Left forelimb (tissue), 1 donor: ENCODE data around the gene TSFM.

Experiments
- DNase-seq: peaks from one replicate; pipeline ENCODE4 v3.0.0-alpha.2; 2018; ENCODE audit warnings: low spot score

Gene TSFM

GRCh38 chr12:57834086-57834876 is 51.7 kb downstream of the TSFM start:
- no peak for DNase-seq

DNA sequence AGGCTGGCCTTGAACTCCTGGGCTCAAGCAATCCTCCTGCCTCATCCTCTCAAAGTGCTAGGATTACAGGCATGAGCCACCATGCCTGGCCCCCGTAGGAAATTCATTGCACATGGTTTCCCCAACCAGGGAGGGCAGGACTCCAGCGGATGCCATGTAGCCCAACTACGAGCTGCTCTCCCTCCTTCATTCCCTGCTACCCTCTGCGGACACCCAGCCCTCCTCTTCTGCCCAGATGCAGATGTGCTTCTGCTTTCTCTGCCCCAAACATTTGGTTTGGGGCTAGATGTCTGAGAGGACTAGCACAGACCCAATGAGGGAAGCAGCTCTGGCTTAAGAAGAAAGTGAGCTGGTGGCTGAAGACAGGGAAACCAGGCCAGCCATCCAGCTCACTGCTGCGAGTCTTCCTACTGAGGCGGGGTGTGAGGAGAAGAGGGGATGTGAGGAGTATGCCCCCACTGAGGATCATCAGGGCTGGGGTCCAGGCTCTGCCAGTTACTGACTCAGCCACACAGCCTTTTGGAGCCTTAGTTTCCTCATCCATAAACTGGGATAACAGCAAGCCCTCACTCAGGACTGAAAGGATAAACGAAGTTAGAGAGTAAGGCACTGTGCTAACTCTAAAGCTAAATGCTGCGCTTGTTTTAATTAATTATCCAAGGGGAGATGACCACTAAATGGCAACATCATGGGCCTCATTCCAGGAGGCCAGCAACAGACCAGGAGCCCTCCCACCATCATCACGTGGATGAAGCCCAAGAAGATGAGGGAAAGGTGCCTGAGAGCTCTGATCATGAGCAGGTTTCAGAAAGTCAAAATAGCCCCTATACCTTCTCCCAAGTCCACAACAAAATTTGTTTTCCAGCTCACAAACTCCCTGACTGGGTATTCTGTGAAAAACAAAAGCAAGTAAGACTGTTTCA is 53.0 kb downstream of the TSFM start:
- DNase-seq, result no peak

DNA sequence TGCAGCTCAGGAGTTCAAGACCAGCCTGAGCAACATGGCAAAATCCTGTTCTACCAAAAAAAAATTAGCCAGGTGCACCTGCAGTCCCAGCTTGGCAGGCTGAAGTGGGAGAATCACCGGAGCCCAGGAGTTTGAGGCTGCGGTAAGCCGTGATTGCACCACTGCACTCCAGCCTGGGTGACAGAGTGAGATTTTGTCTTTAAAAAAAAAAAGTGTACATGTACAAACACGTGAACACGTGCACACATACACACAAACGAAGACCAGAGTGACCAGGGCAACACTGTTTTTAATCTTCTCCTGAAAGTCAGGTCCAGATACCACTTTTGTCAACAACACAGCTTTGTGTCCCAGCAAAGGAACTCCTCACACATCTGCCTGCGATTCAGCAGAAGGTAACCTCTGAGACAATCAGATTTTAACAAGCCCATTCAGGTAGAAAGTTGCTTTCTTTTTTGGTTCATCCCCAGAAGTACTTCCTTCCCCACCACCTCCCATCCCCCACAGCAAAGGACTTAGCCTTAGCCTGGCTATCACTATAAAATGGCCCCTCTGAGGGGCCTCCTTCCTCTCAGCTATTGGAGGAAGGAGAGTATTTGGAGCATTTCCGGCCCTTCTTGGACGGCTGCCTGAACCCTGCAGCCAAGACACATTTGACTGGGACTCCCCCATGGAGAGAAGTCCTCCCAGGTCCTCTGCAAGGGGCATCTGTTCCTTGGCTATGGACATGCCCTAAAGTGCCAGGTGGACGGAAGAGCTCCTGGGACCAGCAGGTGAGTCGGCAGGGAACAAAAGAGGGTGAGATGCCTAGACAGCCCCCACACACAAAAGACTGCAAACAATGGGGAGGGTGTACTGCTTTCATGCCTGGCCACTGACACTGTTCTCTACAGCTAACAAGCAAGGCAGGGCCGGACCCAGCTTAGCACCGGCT is 54.1 kb downstream of the TSFM start:
- DNase-seq, result peak; percentile 87

- no peak for DNase-seq
Observed at GRCh38 chr12:57837864-57838562, 55.4 kb downstream of the TSFM start.

- no peak for DNase-seq
Observed at GRCh38 chr12:57838594-57839302, 56.2 kb downstream of the TSFM start.

GRCh38 chr12:57839996-57840395 is 57.4 kb downstream of the TSFM start:
- no peak for DNase-seq

GRCh38 chr12:57840726-57841125 is 58.1 kb downstream of the TSFM start:
- DNase-seq, result no peak

GRCh38 chr12:57841445-57841844 is 58.9 kb downstream of the TSFM start:
- DNase-seq, result no peak

DNA sequence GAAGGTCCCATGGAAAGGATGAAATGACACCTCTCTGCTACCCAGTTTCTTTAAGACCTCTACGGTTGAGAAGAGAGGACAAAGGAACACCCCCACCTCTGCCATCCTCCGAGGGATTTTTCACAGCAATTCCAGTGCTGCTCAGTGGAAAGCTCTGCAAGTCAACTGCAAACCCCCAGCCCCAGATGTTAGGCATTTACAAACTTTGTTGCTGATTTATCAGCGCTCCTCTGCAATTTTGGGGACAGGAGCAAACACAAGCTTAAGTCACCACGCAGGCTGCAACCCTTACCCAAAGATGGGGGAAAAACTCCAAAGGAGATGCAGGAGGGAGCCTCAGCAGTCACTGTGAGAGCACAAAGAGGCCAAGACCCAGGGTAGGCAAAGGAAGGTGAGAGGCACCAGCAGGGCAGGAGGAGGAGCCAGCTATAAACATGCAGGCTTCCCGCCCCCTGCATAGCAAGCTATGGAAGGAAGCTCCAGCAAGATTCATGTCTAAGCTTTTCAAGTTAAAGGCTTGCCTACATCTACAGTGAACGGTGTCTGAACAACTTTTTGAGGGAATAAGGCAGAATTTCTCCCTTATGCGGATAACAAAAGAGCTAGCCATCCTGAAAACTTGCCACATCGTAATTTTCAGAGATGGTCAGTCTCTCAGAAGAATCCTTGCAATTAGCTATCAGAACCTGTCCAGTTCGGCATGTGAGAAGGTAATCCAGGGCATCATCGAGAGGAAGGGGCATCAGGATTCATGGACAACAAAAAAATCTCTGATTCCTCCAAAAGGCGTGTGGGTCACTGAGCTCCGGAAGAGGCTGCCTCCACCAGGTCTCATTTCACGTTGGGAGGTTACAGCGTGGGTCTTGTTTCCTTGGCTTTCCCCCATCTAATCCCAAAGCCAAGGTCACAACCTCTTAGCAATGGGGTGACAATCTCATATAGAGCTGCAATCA is 60.0 kb downstream of the TSFM start:
- no peak for DNase-seq

GRCh38 chr12:57844709-57845477 is 62.3 kb downstream of the TSFM start:
- no peak for DNase-seq

GRCh38 chr12:57845478-57846284 is 63.1 kb downstream of the TSFM start:
- peak; percentile 83 for DNase-seq

DNA sequence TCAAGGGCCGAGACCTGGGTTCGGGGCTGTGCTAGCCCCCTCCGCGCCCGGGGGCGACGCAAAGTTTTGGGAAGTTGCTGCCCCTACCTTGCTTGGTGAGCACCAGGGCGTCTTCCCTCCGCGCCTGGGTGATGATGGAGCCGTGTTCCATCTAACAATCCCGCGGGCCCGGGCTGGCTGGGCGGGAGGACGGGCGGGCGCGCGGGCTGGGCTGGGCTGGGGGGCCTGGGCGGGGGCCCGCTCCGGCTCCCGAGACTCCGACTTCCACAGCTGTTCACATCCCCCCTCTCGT is 63.6 kb downstream of the TSFM start:
- DNase-seq, result no peak

DNA sequence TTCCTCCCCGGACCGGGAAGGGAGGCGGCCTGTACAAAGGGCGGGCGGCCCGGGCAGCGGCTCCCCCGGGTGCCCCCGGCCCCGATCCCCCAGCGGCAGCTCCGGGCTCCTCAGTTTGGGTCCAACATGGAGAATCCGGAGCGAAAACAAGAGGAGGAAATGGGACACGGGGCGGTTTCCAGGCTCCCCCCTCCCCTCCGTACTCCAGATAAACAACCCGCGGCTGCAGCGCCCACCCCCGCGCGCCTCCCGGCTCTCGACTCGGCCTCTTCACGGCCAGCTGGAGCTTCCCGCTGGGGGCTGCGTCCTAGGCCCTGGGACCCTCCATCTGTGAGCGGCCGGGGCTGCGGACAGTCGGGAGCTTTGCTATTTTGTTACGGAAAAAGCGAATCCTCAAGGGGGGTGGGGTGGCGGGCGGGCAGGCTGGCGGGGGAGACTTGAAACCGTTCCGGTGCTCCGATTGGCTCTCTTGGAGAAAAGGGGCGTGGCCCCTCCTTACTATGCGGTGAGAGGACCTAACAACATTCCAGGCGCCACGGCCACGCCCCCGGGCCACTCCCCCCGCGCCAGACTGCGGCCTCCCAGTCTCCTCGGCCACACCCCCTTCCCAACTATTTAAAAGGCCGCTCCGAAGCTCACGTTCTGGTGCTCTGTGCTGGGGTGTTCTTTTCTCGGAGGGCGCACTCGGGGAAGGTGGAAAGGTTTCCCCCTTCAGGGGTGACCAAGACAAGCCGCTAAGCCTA is 64.2 kb downstream of the TSFM start, which contains the start of gene CTDSP2:
Gene CTDSP2, minus strand, starts transcription at position 153 of the 743 bp plus-strand sequence. CDS start 294 bp downstream, outside the sequence.
- peak; percentile 99 for DNase-seq
